ENCODE results near the gene KLHL17.
A peak's percentile ranks its signal among the peaks of the same experiment; 100 is the strongest.

Gene KLHL17

GRCh38 chr1:960363-961131, at the start of gene KLHL17:
Gene KLHL17, plus strand, starts transcription at chr1:960584. Its CDS starts 110 bp downstream, at chr1:960694.
- peak; percentile 62 to 84 (median 70) for DNase-seq (ENCODE audit: low read depth in 3 of 3)

- DNase-seq (ENCODE audit: low read depth in 3 of 3) = no peak
Measured at GRCh38 chr1:910881-911721, 49.3 kb upstream of the KLHL17 start.

- no peak for DNase-seq (ENCODE audit: low read depth in 3 of 3)
Measured at GRCh38 chr1:911875-912739, 48.3 kb upstream of the KLHL17 start.

GRCh38 chr1:912740-913301, 47.6 kb upstream of the KLHL17 start:
- no peak for DNase-seq (ENCODE audit: low read depth in 3 of 3)

DNA sequence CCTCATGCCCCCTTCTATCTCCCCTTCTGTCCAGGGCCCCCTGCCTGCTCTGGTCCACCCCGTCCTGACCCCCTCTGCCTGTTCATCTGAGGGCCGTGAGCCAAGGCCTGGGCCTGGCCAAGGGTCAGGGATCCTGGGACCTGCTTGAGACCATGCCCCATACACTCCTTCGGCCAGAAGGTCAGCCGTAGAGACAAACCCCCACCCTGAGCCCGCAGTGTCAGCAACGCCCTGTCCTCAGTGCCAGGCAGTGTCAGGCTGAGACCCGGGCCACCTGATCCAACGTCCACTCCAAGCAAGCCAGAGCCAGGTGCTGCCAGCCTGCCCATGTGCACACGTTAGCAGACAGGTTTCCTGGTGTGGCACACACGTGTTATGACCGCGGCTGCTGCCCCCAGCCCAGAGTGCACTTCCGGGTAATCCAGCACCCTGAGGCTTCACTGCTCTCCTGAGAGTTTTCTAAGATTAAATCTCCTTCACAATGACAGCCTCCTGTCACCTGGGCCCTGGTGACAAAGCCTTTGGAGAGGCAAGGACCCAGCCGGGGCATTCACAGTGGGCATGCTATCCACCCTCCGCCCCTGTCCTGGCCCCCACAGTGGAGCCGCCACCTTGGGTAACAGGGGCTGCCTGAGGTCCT, 46.8 kb upstream of the KLHL17 start:
- no peak for DNase-seq (ENCODE audit: low read depth in 3 of 3)

DNA sequence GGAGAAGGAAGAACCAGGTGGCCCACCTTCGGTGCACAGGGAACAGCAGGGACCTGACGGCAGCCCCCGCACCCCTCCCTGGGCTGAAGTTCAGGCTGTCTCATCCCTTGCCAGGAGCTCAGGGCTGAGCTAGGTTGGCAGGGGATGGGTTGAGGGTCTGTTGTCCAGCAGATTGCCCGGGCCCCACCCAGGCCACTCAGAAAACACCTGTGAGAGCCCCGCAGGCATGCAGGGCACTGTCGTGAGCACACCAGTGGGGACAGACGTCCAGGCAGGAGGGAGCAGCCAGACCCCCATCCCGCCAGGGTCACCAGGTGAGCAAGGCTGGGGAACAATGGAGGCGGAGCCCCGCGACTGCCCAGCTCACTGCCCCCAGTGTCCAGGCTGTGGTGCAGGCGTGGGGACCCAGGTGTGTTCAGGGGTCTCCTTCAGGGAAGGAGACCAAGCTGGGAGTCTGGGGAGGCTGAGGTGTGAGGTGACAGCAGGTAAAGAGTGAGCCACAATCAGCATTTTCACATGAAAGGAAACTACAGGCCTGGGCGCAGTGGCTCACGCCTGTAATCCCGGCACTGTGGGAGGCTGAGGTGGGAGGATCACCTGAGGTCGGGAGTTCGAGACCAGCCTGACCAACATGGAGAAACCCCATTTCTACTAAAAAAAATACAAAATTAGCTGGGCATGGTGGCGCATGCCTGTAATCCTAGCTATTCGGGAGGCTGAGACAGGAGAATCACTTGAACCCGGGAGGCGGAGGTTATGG, 46.1 kb upstream of the KLHL17 start:
- DNase-seq (ENCODE audit: low read depth in 3 of 3) = no peak

GRCh38 chr1:914891-915280, 45.5 kb upstream of the KLHL17 start:
- DNase-seq (ENCODE audit: low read depth in 3 of 3) = no peak

DNA sequence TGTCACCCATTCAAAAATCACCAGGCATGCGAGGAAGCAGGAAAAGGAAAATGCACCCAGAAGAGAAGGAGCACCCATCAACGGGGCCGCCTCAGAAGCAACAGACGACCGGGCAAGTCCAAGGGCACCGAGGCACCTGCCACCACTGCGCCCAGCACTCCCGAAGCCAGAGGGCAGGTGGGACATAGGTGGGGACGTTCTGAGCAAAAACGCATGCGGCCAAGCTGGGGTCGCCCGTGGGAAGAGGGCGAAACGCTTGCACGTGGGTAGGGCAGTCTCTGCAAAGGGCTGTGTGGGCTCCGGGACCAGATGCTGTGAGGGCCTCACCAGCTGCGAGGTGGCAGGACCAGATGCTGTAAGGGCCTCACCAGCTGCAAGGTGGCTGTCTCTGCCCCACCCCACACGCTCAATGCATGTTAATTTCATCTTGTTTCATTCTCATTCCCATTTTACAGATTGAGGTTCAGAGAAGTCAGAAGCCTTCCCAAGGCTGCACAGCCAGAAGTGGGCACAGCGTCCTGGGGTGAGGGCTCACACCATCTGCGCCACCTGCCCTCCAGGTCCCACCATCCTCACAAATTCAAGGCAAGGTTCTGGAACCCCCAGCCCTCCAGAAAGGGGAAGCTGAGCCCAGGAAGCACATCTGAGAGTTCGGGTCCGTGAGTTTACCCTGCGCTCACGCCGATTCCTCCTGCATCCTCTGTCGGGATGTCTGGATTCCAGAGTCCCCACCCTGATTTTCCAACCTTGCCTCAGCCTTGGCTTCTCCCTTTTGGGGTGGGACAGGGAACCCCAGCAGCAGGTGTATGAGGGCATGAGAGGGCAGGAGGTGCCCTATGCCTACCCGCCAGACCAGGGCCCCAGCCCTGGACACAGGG, 44.9 kb upstream of the KLHL17 start:
- no peak for DNase-seq (ENCODE audit: low read depth in 3 of 3)

DNA sequence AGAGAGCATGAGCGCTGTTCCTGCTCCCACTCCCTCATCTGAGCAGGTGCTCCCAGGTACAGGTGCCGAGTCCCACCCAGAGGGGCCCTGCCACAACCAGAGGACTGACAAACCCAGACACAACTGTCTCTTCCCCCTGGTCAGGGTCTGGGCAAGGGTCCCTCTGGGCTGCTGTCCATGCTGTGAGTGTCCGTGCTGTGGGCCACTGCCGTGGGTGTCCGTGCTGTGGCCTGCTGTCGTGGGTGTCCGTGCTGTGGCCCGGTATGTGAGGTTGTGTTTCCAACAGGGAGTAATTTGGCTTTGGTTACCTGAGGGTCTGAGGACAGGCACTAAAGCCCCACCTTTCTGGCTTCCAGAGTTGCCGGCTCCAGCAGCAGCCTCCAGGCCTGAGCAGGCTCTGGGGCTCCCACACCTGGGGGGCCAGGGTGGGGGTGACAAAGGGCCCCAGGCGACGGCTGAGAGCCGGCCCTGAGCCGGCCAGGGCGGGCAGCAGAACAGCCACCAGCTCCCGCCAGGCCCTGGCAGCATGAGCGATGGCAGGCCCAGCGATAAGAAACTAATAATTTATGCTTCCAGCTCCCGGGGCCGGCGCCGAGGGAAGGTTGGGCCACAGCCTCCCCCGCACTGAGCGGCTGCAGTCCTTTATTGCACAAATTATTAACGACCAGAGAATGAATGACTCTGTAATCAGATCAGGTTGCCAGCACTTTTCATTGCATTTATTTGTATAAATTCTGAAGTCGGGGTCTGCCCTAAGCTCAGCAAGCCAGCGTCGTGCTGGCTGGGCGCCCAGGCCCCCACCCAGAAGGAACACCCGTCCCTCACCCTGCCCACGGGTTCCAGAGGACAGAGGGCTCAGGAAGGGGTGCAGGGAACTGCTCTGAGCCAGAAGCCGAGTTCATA, 44.0 kb upstream of the KLHL17 start:
- DNase-seq (ENCODE audit: low read depth in 3 of 3) = no peak

DNA sequence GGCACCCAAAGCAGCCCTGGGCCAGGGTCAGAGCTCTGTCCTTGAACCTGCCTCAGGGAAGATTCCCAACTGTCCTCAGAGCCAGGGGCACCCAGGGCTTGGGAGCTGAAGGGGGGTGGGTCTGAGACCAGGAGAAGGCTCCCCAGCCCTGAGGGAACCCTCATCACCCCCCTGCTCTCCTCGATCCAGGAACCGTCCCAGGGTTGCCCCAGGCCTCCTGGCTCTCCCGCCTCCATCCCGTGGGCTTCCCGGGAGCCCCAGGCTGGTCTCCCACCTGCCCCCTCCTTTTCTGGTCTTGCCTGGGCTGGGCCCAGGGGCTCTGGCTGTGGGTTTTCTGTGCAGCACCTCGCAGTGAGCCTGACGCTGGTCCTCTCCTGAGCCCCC, 43.3 kb upstream of the KLHL17 start:
- DNase-seq (ENCODE audit: low read depth in 3 of 3) = no peak

DNA sequence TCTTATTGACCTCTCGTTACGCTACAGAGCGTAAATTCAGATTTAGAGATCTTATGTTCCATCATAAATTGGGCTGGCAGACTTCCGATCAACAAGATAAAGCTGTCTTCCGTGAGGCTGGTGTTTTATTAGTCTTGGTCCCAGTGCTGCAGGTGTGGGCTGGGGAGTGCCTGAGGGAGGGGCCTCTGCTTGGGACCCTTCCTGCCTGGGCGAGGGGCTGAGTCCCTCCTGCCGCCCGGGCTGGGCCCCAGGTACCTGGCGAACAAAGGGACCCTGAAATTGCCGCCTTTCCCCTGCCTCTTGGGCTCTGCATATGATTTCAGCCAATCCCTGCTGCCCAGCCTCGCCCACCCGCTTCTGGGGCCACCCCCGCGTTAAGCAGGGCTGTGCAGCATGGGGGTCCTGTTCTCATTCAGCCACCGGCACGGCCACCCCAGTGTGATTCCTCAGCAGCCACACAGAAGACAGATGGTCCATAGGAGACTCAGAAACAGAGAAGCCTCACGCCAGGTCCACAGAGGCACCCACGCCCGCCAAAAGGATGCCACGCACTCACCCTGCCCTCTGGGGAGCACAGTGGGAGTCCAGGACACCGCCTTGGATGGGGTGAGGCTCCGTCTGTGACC, 42.8 kb upstream of the KLHL17 start:
- DNase-seq (ENCODE audit: low read depth in 3 of 3) = no peak

GRCh38 chr1:918353-918752, 42.0 kb upstream of the KLHL17 start:
- no peak for DNase-seq (ENCODE audit: low read depth in 3 of 3)

DNA sequence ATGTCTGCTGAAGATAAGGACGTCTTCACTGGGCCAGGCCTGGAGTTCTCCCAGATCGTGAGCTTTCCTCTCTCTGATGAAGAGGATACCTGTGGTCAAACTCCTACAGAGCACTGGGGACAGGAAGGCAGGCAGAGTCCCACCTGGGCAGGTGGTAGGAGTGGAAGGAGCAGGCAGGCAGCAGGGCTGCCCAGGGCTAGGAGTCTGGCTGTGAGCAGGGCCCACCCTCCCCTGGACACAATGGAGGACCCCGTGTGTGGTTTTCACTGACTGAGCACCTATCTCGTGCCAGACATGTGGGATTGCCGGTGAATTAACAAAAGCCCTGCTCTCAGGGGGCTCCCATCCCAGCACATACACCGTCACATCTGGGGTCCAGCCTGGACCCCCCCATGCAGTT, 41.5 kb upstream of the KLHL17 start:
- no peak for DNase-seq (ENCODE audit: low read depth in 3 of 3)

GRCh38 chr1:919271-919872, 41.0 kb upstream of the KLHL17 start:
- no peak for DNase-seq (ENCODE audit: low read depth in 3 of 3)

GRCh38 chr1:920010-920409, 40.4 kb upstream of the KLHL17 start:
- no peak for DNase-seq (ENCODE audit: low read depth in 3 of 3)

GRCh38 chr1:920521-920920, 39.9 kb upstream of the KLHL17 start:
- DNase-seq (ENCODE audit: low read depth in 3 of 3) = no peak

- no peak for DNase-seq (ENCODE audit: low read depth in 3 of 3)
Measured at GRCh38 chr1:921011-921837, 39.2 kb upstream of the KLHL17 start.

Data from stimulated activated CD4-positive, alpha-beta T cell treated with anti-CD3 and anti-CD28 coated beads, TNF-alpha, amount 100 ng/mL, for 24 hours (primary cell).